ENCODE data around the gene MLLT1. TPM values are rescaled to one million over a fixed set of nuclear protein-coding genes. Genes with fewer than 3 reads are reported as not detected.
"Not testable (repeated sequence)": the region's sequence is repeated elsewhere in the genome, so short reads cannot be mapped to it uniquely, and the experiment has no call there.

Gene MLLT1, protein sequence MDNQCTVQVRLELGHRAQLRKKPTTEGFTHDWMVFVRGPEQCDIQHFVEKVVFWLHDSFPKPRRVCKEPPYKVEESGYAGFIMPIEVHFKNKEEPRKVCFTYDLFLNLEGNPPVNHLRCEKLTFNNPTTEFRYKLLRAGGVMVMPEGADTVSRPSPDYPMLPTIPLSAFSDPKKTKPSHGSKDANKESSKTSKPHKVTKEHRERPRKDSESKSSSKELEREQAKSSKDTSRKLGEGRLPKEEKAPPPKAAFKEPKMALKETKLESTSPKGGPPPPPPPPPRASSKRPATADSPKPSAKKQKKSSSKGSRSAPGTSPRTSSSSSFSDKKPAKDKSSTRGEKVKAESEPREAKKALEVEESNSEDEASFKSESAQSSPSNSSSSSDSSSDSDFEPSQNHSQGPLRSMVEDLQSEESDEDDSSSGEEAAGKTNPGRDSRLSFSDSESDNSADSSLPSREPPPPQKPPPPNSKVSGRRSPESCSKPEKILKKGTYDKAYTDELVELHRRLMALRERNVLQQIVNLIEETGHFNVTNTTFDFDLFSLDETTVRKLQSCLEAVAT
- 10 to 100 TPM; 38.4 to 46.5 TPM for total RNA-seq

DNA sequence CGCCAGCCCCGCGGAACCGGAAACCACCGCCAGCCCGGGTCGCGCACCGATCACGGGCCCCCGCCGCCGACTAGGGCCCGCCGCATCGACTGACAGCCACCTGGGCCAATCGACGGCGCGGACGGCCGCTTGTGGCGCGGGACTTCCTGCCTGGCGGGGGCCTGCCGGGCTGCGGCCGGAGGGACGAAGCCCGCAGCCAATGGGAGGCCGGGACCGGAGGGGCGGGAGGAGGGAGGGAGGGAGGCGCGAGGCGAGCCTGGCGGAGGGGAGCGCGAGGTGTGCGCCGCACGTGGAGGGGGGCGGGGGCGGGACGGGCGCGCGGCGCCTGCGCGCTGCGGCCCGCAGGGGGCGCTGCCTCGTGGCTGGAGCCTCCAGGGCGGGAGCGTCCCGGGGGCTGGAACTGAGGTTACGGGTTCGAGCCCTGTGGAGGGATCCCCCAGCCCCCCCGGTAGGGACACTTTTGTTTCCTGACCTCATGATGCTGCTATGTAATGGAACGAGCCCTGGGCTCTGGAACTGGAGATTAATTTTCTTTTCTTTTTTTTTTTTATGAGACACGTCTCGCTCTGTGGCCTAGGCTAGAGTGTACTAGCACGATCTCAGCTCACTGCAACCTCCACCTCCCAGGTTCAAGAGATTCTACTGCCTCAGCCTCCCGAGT, at the start of gene MLLT1:
Gene MLLT1, minus strand, starts transcription at position 45 of the 661 bp plus-strand sequence. CDS start 191 bp downstream, outside the sequence.
- H3K9me3 Mint-ChIP-seq = peaks cover 1% of the 10 kb centered on the region
- peak within 1 kb of the TSS; percentile 90 for H3K4me3 Mint-ChIP-seq
- H3K27ac Mint-ChIP-seq = peak within 1 kb of the TSS; percentile 90
- peaks cover 34% of the 10 kb centered on the region for H3K4me1 Mint-ChIP-seq
- CTCF ChIA-PET = no interaction called here
- H3K36me3 Mint-ChIP-seq (ENCODE audit: low read depth) = peaks cover 3% of the 10 kb centered on the region
- peak; percentile 95 for DNase-seq
- H3K27me3 Mint-ChIP-seq = peaks cover 6% of the 10 kb centered on the region
- POLR2A ChIA-PET = no interaction called here

DNA sequence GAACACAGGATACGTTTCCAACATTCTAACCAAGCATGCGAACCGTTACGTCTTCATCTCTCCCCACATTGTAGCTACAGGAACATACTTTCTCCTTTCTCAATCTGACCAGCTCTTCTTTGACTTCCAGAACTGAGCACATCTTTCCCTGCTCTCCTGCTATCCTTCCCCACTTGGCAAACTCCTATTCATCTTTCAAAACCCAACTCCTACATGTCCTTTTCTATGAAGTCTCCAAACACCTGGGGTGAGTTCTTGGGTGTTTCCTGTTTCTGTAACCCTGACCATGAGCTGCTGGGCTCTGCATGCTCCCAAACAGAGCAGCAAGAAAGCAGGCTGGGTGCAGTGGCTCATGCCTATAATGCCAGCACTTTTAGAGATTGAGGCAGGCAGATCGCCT, 47.0 kb upstream of the MLLT1 start:
- Mint-ChIP-seq H3K9me3 (no peaks in the 10 kb centered on the region), H3K27ac (no peak overlapping the region), H3K4me1 (peaks cover 3% of the 10 kb centered on the region), H3K4me3 (no peak overlapping the region), H3K27me3 (no peaks in the 10 kb centered on the region), H3K36me3 (ENCODE audit: low read depth) (peaks cover 2% of the 10 kb centered on the region)
- POLR2A ChIA-PET = no interaction called here
- no peak for DNase-seq
- CTCF ChIA-PET = no interaction called here

DNA sequence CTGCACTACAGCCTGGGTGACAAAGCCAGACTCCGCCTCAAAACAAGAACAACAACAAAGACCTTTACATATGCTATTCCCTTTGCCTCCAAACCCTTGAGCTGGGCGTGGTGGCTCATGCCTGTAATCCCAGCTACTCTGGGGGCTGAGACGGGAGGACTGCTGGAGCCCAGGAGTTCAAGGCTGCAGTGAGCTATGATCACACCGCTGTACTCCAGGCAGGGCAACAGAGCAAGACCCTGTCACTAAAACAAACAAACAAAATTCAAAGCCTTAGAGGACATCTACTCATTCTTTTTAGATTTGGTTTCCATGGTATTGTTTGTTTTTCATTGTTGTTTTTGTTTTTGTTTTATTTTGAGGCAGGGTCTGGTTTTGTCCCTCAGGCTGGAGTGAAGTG, 45.8 kb upstream of the MLLT1 start:
- POLR2A ChIA-PET = no interaction called here
- peaks cover 3% of the 10 kb centered on the region for H3K4me1 Mint-ChIP-seq
- H3K4me3 Mint-ChIP-seq = no peak overlapping the region
- no peaks in the 10 kb centered on the region for H3K27me3 Mint-ChIP-seq
- H3K27ac Mint-ChIP-seq = no peak overlapping the region
- CTCF ChIA-PET = interaction anchor here (0.6 kb wide), 1 partner anchor 22 kb away, joined by 3 read pairs; no protein-coding TSS in a partner anchor
- no peak for DNase-seq
- H3K9me3 Mint-ChIP-seq = no peaks in the 10 kb centered on the region
- peaks cover 2% of the 10 kb centered on the region for H3K36me3 Mint-ChIP-seq (ENCODE audit: low read depth)

DNA sequence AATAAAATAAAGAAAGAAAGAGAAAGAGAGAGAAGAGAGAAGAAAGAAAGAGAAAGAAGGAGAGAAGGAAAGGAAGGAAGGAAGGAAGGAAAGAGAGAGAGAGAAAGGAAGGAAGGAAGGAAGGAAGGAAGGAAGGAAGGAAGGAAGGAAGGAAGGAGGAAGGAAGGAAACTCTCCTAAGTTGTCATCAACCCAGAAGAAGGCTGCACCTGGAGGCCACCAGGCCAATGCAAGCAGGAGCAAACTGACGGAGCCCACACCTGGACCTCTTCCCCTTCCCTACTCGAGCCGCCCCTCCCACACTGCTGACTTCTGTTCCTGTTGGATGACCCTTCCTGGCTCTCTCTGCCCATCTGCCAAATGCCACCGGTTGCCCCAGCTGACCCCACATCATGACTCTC, 45.0 kb upstream of the MLLT1 start:
- CTCF ChIA-PET = interaction anchor here (1.2 kb wide), 1 partner anchor 39 kb away, joined by 4 read pairs; no protein-coding TSS in a partner anchor
- peaks cover 2% of the 10 kb centered on the region for H3K36me3 Mint-ChIP-seq (ENCODE audit: low read depth)

DNA sequence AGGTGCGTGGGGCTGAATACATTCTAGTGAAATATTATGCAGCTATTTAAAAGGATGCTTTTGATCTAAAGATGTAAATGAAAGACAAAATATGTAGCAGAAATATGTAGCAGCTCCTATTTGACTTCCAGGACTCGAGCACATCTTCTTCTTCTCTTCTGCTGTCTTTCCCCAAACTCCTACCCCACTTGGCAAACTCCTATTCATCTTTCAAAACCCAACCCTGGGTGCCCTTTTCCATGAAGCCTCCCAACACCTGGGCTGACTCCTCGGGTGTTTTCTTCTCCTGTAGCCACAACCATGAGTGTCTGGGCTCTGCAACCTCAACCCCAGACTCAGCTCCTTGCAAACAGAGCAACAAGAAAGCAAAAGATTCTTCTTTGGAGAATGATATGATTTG, 42.5 kb upstream of the MLLT1 start:
- POLR2A ChIA-PET = no interaction called here
- no peaks in the 10 kb centered on the region for H3K27me3 Mint-ChIP-seq

More for the DNA sequence above, 45.0 kb upstream of the MLLT1 start:
- POLR2A ChIA-PET = no interaction called here
- H3K4me1 Mint-ChIP-seq = peaks cover 3% of the 10 kb centered on the region
- H3K27me3 Mint-ChIP-seq = no peaks in the 10 kb centered on the region
- H3K27ac Mint-ChIP-seq = no peak overlapping the region
- DNase-seq = no peak
- H3K4me3 Mint-ChIP-seq = no peak overlapping the region
- H3K9me3 Mint-ChIP-seq = no peaks in the 10 kb centered on the region

DNA sequence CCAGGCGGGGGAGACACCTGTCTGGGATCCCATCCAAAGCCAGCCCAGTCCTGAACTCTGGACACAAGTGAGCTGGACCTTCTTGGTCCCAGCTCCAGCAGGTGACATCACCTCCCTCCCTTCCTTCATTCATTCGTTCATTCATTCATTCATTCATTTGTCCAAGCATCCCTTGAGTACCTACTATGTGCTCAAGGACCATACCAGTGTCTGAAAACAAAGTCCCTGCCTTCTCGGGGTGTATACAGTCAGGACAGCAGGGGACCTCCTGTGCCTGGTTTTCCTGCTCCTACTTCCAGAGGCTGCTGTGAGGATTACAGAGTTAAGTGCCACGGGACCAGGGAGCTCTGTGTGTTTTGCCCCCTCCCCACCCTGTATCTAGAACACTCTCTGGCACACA, 39.6 kb upstream of the MLLT1 start:
- no peak overlapping the region for H3K27ac Mint-ChIP-seq
- H3K36me3 Mint-ChIP-seq (ENCODE audit: low read depth) = peaks cover 2% of the 10 kb centered on the region
- CTCF ChIA-PET = no interaction called here
- no peaks in the 10 kb centered on the region for H3K27me3 Mint-ChIP-seq
- H3K4me3 Mint-ChIP-seq = no peak overlapping the region
- POLR2A ChIA-PET = no interaction called here
- no peaks in the 10 kb centered on the region for H3K4me1 Mint-ChIP-seq
- no peaks in the 10 kb centered on the region for H3K9me3 Mint-ChIP-seq
- DNase-seq = no peak

More for the DNA sequence above, 42.5 kb upstream of the MLLT1 start:
- Mint-ChIP-seq H3K4me1 (peaks cover 3% of the 10 kb centered on the region), H3K4me3 (no peak overlapping the region), H3K36me3 (ENCODE audit: low read depth) (peaks cover 2% of the 10 kb centered on the region), H3K27ac (no peak overlapping the region), H3K9me3 (no peaks in the 10 kb centered on the region)
- CTCF ChIA-PET = no interaction called here
- DNase-seq = no peak

DNA sequence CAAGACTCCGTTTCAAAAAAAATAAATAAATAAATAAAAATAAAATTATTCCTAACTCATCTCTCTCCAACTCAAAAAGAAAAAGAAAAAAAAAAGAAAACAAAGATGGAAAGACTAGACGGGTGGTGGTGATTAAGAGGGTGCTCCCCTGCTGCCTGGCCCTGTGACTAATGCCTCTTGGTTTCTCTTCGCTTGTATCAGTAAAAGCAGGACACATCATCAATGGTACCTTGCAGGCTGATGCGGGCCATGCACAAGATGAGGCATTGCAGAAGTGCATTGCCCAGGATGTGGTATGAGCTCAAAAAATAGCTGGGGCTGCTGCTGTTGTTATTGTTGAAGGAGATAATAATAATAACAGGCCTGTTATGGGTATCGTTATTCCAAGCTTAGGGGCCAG, 39.0 kb upstream of the MLLT1 start:
- H3K4me3 Mint-ChIP-seq = no peak overlapping the region
- H3K4me1 Mint-ChIP-seq = no peaks in the 10 kb centered on the region
- peaks cover 2% of the 10 kb centered on the region for H3K36me3 Mint-ChIP-seq (ENCODE audit: low read depth)
- no peaks in the 10 kb centered on the region for H3K9me3 Mint-ChIP-seq
- H3K27me3 Mint-ChIP-seq = no peaks in the 10 kb centered on the region
- ChIA-PET POLR2A (no interaction called here), CTCF (no interaction called here)
- no peak overlapping the region for H3K27ac Mint-ChIP-seq
- DNase-seq = no peak

DNA sequence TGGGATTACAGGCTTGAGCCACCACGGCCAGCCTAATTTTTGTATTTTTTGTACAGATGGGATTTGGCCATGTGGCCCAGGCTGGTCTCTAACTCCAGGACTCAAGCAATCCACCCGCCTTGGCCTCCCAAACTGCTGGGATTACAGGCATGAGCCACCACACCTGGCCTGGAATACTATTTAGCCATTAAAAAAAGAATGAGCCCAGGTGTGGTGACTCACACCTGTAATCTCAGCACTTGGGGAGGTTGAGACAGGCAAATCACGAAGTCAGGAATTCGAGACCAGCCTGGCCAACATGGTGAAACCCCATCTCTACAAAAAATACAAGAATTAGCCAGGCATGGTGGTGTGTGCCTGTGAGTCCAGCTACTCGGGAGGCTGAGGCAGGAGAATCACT, 35.9 kb upstream of the MLLT1 start:
- H3K9me3 Mint-ChIP-seq; H3K4me1 Mint-ChIP-seq; H3K36me3 Mint-ChIP-seq (ENCODE audit: low read depth); H3K4me3 Mint-ChIP-seq; H3K27me3 Mint-ChIP-seq; DNase-seq; CTCF ChIA-PET; POLR2A ChIA-PET; H3K27ac Mint-ChIP-seq: not testable (repeated sequence)

DNA sequence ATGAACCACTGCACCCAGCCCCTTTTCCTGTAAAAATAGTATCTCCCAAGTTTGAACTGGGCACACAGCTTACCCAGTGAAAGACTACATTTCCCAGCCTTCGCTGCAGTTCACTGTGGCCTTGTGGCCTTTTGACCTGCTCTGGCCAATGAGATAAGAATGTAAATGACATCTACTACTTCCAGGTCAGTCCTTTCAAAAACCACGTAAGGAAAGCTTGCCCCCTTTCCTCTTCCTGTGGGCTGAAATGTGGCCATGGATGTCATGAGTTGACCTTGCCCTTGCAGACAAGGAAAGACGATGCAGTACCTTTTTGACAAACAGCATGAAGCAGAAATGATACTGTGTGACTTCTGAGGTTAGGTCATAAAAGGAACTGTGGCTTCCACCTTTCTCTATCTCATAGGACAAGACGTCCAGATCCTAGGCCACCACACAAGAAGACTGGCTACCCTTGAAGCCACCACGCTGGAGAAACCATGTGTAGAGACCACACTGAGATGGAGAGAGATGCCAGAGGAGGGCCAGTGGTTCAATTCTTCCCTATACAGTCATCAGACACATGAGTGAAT, 33.7 kb upstream of the MLLT1 start:
- no peaks in the 10 kb centered on the region for H3K4me1 Mint-ChIP-seq
- DNase-seq = no peak
- no peaks in the 10 kb centered on the region for H3K36me3 Mint-ChIP-seq (ENCODE audit: low read depth)
- no peak overlapping the region for H3K4me3 Mint-ChIP-seq
- H3K27me3 Mint-ChIP-seq = no peaks in the 10 kb centered on the region
- CTCF ChIA-PET = interaction anchor here (1.3 kb wide), 1 partner anchor 14 kb away, joined by 5 read pairs; no protein-coding TSS in a partner anchor
- H3K27ac Mint-ChIP-seq = no peak overlapping the region
- peaks cover 5% of the 10 kb centered on the region for H3K9me3 Mint-ChIP-seq
- POLR2A ChIA-PET = no interaction called here

DNA sequence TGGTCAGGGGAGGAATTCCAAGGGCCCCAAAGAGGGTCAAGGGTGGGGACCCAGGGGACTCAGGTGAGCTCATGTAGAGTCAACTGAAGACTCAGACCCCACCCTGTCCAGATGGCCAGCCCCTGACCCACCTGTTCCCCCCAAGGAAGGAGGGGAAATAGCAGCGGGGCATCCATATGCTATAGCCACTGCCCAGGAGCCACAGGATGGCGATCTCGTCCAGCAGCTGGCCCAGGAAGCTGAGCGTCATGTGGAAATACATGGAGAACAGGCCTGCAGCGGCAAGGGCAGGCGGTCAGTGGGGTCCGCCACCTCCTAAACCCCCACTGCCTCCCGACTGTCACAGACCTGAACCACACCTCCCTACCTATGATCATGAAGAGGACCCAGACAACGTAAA, 32.2 kb upstream of the MLLT1 start:
- peaks cover 5% of the 10 kb centered on the region for H3K9me3 Mint-ChIP-seq
- H3K4me3 Mint-ChIP-seq = no peak overlapping the region
- H3K4me1 Mint-ChIP-seq = no peaks in the 10 kb centered on the region
- ChIA-PET POLR2A (no interaction called here), CTCF (interaction anchor here (0.6 to 1.4 kb wide), 3 partner anchors 10 to 570 kb away, joined by 3 to 5 read pairs (median 3); no protein-coding TSS in a partner anchor)
- no peaks in the 10 kb centered on the region for H3K36me3 Mint-ChIP-seq (ENCODE audit: low read depth)
- no peaks in the 10 kb centered on the region for H3K27me3 Mint-ChIP-seq
- DNase-seq = no peak
- no peak overlapping the region for H3K27ac Mint-ChIP-seq

DNA sequence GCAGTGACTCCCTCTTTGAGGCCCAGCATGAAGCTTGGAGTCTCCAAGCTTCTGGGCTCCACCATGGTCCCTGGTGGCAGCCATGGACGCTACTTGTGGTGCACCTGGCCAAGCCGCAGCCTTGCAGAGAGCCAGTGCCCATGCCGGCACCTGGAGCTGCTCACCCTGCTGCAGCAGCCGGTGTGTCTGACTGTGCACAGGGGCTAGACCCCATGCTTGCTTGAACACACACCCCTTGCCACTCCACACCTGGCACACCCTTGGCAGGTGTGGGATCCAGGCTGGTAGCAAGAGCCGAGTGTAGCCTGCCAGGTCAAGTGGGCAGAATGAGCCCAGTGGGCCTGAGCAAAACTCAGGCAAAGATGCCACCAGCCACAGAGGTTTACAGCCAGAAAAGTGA, 18.6 kb upstream of the MLLT1 start:
- no peak overlapping the region for H3K4me3 Mint-ChIP-seq
- CTCF ChIA-PET = interaction anchor here (0.5 kb wide), 1 partner anchor 33 kb away, joined by 3 read pairs; no protein-coding TSS in a partner anchor
- no peaks in the 10 kb centered on the region for H3K4me1 Mint-ChIP-seq
- peaks cover 8% of the 10 kb centered on the region for H3K9me3 Mint-ChIP-seq
- H3K27me3 Mint-ChIP-seq = peaks cover 2% of the 10 kb centered on the region
- POLR2A ChIA-PET = no interaction called here
- H3K36me3 Mint-ChIP-seq (ENCODE audit: low read depth) = peaks cover 4% of the 10 kb centered on the region
- H3K27ac Mint-ChIP-seq = no peak overlapping the region
- DNase-seq = no peak

DNA sequence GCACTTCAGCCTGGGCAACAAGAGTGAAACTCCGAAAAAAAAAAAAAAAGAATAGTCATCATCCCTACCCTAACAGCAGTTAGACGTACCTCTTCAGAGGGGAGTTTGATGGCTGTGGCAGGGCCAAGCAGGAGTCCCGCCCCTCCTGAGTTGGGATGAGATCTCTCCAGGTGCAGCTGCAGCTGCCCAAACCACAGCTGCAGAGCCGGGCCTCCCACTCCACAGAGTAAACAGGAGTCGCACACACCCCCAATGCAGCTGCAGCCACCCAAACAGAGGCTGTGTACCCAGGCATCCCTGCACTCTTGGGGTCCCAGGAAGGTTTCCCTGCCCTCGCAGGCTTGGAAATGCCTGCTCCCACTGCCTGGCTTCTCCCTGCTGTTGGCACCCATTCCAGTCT, 17.4 kb upstream of the MLLT1 start:
- POLR2A ChIA-PET = no interaction called here
- Mint-ChIP-seq H3K4me1 (no peaks in the 10 kb centered on the region), H3K36me3 (ENCODE audit: low read depth) (peaks cover 4% of the 10 kb centered on the region), H3K27me3 (peaks cover 2% of the 10 kb centered on the region), H3K27ac (no peak overlapping the region), H3K9me3 (peaks cover 14% of the 10 kb centered on the region), H3K4me3 (no peak overlapping the region)
- no peak for DNase-seq
- CTCF ChIA-PET = interaction anchor here (0.7 kb wide), 1 partner anchor 577 kb away, joined by 3 read pairs; the partner anchor contains the start of genes CATSPERD and LONP1

DNA sequence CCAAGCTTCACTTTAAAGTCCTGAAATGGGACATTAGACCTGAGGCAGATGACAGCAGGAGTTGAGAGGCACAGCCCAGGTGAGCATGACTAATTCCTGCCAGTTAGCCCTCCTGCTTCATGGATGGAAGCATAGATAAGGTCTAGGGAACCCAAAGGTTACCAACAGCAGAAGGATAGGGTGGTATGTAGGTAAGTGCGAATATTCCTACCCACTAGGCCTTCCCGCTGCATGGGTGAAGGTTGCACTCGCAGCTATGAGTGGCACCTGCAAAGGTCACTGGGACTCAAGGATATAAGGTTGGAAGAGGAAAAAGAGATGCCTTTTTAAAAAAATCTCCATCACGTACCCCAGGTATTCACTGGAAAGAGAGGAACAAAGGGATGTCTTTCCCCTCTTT, 12.2 kb upstream of the MLLT1 start:
- H3K4me3 Mint-ChIP-seq = no peak overlapping the region

More for the DNA sequence above, 12.2 kb upstream of the MLLT1 start:
- peaks cover 7% of the 10 kb centered on the region for H3K36me3 Mint-ChIP-seq (ENCODE audit: low read depth)
- no peak for DNase-seq
- no peak overlapping the region for H3K27ac Mint-ChIP-seq
- peaks cover 2% of the 10 kb centered on the region for H3K27me3 Mint-ChIP-seq
- ChIA-PET POLR2A (no interaction called here), CTCF (no interaction called here)
- H3K4me1 Mint-ChIP-seq = no peaks in the 10 kb centered on the region
- peaks cover 55% of the 10 kb centered on the region for H3K9me3 Mint-ChIP-seq

Measured in activated CD4-positive, alpha-beta T cell treated with anti-CD3 and anti-CD28 coated beads, Interleukin-2, amount 10 ng/mL, durations not matched to agents 7 days and 5 days (primary cell).